Ureter (tissue), 1 donor: ENCODE results near the gene RALGAPA1. TPM values are rescaled to one million over a fixed set of nuclear protein-coding genes. Genes with fewer than 3 reads are reported as not detected.
"Not testable (repeated sequence)": the region's sequence is repeated elsewhere in the genome, so short reads cannot be mapped to it uniquely, and the experiment has no call there.

ENCODE experiments used
- DNase-seq: peaks from one replicate; pipeline ENCODE4 v3.0.0-alpha.2; 2020; ENCODE audit warnings: low spot score
- total RNA-seq: library from RNA; stranded (reverse); gene quantifications from one replicate; pipeline ENCODE4 v1.2.4, GENCODE V29; 2023
- donor health status: DM: yes; HTN: yes; CAD: no.

Gene RALGAPA1
- total RNA-seq, 1 donor from 2014 or later, result 100 TPM

DNA sequence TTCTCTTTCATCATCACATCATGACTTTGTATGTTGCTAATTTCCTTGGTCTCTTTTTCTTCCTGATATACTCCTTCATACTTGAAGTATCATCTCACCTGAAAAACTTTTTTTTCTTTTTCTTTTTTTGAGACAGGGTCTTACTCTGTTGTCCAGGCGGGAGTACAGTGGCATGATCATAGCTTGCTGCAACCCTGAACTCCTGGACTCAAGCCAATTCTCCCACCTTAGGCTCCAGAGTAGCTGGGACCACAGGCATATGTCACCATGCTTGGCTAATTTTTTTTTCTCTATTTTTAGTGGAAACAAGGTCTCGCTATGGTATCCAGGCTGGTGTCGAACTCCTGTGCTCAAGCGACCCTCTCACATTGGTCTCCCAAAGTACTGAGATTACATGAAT, 107.6 kb downstream of the RALGAPA1 start:
- no peak for DNase-seq

DNA sequence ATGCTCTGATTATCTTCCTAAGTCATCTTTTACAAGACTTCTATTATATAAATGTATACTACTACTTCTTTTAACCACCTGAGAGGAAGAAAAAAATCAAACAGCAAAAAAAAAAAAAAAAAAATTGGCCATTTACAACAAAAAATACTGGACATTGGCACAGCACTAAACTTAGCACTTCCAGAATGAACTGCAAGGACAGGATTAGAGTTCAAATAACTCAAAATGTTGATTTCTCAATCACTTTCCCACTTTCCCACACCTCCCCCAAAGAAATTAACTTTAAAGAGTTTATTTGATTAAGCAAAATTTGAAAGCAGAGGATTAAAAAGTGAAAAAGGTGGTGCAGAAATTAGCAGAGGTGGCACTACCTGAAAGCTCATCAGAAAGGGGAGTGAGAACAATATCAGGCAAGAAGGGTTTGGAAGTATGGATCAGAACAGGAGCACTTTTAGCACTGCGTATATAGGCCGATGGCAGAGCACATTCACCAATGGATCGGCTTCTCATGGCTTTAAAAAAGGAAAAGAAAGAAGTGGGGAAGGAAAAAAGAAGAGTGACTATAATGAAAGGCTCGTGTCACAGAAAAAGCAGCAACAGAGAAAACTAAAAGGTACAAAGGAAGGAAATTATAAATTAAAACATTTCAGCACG, 109.2 kb downstream of the RALGAPA1 start:
- DNase-seq, result no peak

DNA sequence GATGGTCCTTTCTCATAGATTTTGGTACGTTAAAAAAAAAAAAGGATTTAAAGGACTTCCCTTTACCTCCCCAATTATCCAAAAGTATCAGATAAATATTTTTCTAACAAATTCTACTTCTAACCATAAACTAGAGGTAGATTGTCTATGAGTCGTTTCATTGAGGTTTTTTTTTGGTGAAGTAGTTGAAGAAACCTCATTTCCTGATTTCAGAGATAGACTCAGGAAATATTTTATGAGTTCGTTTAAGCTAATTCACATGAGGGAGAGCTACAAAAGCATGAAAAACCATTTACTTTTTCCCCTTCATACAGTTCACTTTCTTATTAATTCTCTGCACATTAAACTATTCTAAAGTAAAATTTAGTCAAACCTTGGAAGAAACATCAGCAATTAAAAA, 112.5 kb downstream of the RALGAPA1 start:
- DNase-seq, result no peak

DNA sequence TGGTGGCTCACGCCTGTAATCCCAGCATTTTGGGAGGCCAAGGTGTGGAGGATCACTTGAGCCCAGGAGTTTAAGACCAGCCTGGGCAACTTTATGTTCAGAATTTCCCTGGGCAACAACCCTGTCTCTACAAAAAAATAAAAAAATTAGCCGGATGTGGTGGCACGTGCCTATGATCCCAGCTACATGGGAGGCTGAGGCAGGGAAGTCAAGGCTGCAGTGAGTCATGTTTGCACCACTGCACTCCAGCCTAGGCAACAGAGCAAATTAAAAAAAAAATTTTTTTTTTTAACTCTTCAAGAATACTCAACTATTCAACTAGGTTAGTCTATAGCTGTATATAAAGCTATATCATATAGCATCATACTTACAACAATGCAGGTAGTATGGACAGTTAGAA, 113.0 kb downstream of the RALGAPA1 start:
- no peak for DNase-seq

DNA sequence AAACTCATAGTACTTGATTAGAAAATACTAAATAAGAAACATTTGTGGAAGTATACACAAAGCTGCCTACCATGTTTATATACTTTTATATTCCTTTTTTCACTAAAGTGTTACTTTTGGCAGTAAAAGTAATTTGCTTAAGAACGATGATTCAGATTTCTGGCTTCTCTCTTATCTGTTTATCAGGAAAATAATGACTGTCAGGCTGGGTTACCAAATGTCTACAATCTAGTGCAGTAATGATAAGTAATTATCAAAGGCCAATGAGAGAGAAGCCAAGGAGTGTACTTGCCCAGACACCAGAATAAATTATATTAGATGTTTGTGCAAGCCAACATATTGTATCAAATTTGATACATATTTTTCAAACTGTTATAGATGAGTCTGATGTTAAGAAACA, 113.4 kb downstream of the RALGAPA1 start:
- DNase-seq, result no peak

DNA sequence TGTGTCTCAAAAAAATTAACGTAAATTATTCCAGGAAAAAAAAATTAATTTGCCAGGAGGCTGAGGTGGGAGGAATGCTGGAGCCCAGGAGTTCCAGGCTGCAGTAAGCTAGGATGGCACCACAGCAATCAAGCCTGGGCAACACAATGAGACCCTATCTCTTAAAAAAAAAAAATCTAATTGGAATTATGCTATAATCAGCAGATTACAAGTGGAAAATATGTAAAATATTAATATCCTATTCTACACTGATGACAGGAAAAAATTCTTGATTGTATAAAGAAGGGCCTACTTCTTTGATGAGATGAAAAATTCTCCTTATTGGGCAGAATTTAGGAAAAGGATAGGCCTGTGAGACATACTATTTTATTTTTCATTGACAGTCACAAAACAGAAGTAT, 114.0 kb downstream of the RALGAPA1 start:
- no peak for DNase-seq

DNA sequence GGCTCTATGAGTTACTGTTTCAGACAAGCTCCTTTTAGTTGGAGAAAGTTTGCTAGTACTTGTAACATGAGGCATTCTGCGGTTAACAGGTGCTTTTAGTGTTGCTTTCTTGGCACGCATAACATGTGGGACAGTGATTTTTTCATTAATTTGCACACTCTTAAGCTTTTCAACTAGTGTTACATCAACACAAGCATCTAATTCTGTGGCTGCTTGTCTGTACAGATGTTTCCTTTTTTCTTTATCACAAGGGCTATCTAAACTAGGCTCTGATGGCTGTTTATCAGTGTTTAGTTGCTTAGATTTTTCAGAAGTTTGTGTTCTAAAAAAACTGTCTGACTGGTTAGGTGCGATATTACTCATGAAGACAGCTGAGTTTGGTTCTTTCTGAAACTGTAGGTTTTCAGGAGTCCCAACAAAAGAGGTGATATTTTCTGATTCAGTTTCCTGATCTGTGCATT, 120.1 kb downstream of the RALGAPA1 start:
- DNase-seq, result no peak

DNA sequence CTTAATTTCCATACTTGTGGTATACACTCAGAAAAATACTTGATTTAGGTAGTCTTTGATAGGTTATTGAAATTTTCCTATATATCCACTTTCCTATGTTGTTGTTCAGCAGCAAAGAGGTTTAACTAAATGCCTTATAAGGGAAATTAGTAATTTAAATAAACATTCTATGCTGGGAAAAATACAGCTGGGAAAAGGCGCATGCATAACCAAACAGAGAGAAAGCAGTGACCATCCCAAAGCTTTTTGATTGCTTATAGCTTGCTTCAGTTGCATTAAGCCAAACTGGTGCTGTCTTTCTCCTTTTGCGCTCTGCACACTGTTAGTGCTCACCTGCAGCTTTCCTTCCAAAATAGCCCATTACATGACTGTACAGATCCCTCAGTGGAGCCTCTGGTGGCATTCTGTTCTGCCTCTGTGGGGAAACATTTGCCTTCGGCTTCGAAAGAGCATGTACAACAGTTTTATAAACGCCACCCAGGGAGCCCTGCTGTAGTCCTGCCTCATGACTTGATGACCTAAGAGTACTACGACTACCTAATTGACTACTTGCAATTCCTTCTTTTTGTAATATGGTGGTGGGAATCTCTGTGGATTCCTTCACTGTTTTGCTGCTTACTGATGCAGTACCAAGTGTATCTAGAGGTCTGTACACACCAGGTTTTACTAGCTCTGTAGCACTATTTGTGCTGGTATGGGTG, 120.8 kb downstream of the RALGAPA1 start:
- no peak for DNase-seq

DNA sequence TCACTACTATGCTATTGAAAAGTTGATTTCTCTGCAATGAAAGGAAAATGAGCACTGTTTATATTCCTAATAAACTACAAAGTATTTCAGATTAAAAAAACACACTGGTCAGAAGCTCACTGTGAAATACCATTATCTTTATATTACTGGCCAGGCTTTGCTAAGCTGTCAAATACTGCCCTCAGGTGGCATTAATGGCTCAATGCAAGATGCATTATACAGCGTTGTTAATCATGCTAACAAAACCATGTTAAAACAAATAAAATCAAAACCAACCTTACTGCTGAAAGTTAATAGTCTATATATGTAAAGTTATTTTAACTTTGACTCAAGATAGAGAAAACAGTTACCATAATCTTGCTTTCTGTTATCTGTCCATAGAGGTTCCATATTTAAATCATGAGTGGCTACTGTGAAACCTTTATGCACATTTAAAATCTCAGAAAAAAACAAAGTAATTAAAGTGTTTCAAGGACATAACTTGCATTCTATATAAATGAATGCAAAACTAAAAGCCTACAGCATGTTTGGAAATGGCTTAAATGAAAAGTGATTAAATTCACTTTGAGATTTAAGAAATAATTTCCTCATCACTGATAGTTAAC, 121.7 kb downstream of the RALGAPA1 start:
- DNase-seq, result no peak

DNA sequence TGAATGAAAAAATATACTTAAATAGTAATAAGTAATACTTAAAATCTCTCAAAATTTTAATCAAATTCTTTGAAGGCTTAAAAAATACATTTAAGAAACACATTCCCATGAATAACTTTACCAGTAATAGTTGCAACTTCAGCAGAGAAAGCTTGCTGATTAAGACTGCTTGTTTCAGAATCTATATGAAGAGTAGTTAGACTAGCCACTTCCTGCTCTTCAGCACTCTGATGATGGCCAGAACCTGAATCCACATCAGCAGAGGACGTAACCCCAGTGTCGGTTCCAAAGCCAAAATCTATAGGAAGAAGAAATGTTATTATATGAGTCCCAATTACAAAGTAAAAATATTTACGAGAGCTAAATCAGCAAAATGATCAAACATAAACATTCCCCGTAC, 125.4 kb downstream of the RALGAPA1 start:
- not testable (repeated sequence) for DNase-seq

DNA sequence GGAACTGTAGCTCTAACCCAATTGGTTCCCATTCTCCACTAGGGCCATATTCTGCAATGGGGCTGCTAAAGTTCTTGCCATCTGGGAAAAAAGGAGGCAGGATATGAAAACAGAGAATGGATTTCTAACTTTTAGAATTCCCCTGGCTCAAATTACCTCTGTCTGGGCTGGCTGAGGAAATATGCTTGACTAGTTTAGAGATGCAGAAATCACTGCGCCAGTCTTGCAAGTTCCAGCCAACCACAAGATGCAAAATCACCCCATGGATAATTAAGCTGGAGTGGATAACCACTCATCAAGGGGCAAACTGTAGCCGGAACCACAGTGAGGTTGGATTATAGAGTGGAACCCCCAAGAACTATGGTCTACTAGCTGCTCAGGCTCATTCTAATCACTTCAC, 126.3 kb downstream of the RALGAPA1 start:
- no peak for DNase-seq

DNA sequence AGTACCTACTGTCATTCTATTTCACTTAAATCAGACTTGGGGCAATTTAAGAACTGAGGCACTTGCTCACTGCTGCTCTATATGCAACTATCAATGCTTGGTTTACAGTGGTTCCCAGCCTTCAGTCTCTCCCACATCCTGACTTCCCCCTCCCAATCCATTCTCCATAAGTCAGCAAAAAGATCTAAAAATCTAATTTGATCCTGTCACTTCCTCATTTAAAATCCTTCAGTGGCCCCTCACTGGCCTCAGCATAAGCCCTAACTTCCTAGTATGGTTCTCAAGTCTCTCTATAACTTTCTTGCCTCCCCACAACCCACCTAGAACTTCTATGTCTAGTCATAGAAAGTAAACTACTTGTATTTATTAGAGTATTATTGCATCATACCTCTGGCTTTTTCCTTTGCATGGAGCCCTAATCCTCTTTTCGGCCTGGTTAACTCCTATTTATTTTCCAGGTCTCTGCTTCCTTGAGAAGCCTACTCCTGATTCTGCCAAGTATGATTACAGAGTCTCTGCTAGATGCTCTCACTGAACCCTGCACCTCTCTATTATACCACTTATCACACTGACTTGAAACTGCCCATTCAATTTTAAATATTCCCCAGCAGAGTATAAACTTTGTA, 130.6 kb downstream of the RALGAPA1 start:
- DNase-seq, result no peak

DNA sequence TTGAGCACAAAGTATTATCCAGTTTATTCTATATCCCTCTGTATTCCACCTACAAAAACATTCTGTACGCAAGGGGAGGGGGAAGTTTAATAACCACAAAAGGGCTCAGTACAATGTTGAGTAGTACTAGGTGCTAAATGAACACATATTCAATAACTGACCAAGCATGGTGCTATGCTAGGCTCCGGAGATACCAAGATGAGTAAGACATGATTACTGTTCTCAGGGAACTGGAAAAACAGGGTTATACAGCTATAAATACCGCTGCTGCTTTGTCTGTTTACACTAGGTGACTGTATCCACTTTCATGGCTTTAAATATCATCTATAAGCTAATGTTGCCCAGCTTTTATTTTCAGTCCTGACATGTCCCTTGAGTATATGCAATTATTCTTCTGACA, 139.3 kb downstream of the RALGAPA1 start:
- DNase-seq, result no peak

DNA sequence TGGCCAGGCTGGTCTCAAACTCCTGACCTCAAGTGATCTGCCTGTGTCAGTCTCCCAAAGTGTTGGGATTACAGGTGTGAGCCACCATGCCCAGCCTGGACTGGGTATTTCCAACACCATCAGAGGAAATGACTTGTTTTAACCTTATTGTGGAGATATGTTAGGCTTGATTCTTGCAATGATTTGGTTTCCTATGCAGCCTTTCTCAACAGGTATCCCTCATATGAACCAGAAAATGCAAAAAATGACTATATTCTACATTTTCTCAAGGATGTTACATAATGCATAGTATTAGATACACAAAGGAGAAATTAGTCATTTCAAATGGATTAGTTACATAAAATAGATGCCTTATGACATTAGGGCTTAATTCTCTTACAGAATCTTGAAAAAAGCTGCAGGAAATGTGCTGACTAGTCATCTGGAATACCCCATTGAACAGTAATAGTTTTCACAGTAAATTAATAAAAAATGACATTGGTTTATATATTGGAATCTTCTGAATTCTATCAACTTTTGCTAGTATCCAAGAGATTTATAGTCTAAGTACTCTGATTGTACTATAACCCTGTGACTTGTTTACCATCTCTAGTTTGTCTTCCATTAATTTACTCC, 142.6 kb downstream of the RALGAPA1 start:
- DNase-seq, result no peak

DNA sequence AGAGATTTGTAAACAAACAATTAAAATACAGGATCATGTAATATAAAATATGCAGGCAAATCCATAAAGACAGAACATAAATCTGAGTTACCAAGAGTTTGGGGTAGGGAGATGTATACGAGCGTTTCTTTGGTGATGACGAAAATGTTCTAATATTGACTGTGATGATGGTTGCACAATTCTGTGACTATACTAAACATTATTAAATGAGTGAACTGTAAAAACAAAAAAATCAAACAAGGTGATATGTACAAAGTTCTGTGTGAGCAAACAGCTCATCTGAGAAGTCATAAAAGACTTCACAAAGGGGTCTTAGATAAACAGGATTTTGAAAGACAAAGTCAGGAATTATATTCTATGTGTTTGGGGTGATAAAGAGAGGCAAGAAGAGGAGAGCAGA, 147.2 kb downstream of the RALGAPA1 start:
- no peak for DNase-seq

DNA sequence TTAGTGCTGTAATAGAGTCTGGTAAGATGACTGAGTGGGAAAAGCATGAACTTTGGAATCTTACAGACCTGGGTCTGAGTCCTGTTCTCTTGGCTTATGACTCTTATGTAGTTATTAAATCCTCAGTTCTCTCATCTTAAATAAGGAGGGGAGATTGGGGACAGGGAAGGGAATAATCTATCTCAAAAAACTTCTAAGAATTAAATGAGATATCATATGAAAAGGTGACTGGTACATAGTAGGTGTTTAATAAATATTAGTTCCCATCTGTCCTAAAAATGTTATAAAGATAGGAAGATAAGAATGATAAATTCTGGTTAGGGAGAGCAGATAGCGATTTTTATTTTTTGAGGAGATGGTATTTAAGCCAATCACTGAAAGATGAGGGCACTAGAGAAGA, 156.1 kb downstream of the RALGAPA1 start:
- DNase-seq, result no peak

DNA sequence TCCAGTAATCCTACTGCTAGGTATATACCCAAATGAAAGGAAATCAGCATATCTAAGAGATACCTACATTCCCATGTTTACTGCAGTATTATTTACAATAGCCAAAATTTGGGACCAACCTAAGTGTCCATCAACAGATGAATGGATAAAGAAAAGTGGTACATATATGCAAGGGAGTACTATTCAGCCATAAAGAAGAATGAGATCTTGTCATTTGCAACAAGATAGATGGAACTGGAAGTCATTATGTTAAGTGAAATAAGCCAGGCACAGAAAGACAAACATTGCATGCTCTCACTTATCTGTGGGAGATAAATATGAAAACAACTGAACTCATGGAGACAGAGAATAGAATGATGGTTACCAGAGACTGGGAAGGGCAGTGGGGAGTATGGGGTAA, 165.6 kb downstream of the RALGAPA1 start:
- DNase-seq, result no peak

DNA sequence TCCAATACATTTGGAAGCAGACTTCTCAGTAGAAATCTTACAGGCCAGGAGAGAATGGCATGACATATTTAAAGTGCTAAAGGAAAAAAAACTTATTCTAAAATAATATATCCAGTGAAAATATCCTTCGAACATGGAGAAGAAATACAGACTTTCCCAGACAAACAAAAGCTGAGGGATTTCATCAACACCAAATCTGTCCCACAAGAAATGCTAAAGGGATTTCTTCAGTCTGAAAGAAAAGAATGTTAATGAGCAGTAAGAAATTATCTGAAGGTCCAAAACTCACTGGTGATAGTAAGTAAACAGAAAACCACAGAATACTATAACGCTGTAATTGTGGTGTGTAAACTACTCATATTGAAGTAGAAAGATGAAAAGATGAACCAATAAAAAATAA, 171.2 kb downstream of the RALGAPA1 start:
- DNase-seq, result no peak

DNA sequence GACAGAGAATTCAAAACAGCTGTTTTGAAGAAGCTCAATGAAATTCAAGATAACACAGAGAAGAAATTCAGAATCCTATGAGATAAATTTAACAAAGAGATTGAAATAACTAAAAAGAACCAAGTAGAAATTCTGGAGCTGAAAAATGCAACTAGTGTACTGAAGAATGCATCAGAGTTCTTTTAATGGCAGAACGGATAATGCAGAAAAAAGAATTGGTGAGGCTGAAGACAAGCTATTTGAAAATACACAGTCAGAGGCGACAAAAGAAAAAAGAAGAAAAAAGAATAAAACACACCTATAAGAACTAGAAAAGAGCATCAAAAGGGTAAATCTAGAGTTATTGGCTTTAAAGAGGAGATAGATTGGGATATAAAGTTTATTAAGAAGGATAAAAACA, 171.8 kb downstream of the RALGAPA1 start:
- no peak for DNase-seq

DNA sequence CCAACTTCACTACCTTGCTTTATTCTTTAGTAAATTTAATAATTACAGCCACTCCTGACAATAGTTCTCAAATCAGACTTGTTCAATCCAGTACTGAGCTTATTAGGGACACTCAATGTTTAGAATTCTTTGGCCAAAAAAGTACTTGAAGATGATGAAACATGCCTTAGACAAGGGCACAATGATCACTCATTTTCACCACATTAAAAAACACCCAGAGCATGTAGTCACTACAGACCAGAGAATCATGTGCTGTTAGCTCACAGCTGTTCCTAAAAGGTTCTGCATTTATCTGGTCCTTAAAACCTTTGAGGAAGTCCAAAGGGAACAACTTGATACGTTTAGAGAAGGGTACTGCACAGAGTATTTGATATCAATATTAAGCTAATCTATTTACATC, 176.4 kb downstream of the RALGAPA1 start:
- no peak for DNase-seq

DNA sequence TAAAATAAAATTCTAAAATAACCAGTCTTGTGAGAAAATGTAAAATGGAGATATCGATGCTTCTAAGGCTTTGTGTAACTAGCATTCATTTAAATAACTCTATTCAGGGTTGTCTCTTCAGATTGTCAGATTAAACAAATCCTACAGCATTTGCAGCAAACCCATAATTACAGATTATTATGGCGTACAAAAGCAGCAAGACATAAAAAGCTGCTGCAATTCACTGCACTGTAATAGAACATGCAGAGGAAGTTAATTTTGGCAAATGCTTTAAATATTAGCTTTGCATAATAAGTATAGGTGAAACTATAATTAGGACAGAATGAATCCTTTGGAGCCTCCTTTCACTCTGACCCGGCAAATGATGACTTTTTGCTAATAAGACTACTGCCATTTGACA, 176.8 kb downstream of the RALGAPA1 start:
- DNase-seq, result no peak

DNA sequence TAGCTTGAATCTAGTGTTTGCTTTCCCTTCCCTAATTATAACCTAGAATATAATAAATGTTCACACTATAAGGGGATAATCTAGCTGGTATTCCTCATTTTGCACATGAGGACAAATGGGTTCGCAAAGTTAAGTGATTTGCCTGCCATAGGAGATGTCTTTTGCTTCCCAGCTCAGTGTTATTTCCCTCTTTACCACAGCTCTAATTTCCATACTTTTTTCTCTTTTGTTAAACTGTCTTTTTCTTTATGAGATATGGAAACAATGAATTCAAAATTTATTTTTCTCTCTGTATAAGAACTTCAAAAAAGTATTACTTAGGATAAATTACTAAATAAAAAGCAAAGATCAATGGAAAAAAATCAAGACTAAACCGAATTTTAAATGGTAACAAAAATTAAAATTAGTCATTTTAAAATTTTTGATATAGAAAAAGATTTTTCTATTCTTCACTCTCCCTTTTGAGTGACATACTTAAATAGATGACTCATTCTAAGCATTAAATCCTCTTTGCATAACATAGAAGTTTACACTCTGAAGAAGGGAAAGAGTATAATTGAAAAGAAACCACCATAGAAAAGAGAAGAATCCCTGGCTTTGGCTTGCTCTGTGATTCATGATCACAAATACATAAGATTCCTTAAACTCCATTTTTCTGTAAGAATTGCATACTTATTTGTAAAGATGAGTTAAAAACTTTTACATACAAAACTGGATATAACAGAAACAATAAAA, 177.9 kb downstream of the RALGAPA1 start:
- DNase-seq, result no peak
